GM06990 (cell line): ENCODE measurements around the gene SCLT1.

Experiments used
- DNase-seq: peaks from one replicate; pipeline ENCODE4 v3.0.0-alpha.2; 2011; ENCODE audit not compliant: insufficient read length; ENCODE audit errors: extremely low read depth
- H3K27me3 ChIP-seq: replicated peaks from 2 replicates; pipeline ENCODE4 v1.6.0; 2011; ENCODE audit warnings: low read length; ENCODE audit not compliant: control insufficient read depth, insufficient read depth
- H3K36me3 ChIP-seq: 2 replicates; pipeline ENCODE4 v1.5.1; 2011; ENCODE audit warnings: low read length; ENCODE audit not compliant: control insufficient read depth, insufficient read depth
- H3K4me3 ChIP-seq: replicated peaks from 2 replicates; pipeline ENCODE4 v1.5.1; 2011; ENCODE audit warnings: low read depth, mild to moderate bottlenecking, control low read depth, low read length
- TF ChIP-seq, protein P1 (sequence below): IDR thresholded peaks from 2 replicates; pipeline ENCODE4 v1.5.1; 2011; ENCODE audit warnings: low read length, control low read depth, mild to moderate bottlenecking, inconsistent platforms; ENCODE audit not compliant: insufficient read depth, poor library complexity, severe bottlenecking

SCLT1 gene

DNA sequence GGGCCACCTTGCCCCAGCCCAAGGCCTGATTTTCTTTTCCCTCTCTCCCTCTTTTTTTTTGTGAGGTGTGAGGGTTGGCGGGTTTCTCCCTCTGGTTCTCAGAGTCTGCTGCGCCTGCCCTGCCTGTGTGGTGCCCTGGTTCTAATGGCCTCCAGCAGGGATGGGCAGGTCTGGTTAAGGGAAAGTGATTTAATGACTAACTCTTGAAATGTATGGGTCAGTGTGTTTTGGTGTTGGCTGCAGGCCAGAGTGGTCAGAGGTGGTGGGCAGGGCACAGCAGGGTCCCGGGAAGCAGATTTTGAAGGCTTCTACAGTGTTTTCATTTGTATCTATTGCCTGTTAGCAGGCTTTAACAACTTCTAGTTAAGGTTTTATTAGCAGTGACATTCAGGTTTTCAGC is 244.9 kb downstream of the SCLT1 start:
- Histone ChIP-seq H3K4me3 (no peak overlapping the region), H3K36me3 (peaks cover 35% of the 10 kb centered on the region), H3K27me3 (no peaks in the 10 kb centered on the region)
- DNase-seq: no peak
- TF ChIP-seq, protein P1, sequence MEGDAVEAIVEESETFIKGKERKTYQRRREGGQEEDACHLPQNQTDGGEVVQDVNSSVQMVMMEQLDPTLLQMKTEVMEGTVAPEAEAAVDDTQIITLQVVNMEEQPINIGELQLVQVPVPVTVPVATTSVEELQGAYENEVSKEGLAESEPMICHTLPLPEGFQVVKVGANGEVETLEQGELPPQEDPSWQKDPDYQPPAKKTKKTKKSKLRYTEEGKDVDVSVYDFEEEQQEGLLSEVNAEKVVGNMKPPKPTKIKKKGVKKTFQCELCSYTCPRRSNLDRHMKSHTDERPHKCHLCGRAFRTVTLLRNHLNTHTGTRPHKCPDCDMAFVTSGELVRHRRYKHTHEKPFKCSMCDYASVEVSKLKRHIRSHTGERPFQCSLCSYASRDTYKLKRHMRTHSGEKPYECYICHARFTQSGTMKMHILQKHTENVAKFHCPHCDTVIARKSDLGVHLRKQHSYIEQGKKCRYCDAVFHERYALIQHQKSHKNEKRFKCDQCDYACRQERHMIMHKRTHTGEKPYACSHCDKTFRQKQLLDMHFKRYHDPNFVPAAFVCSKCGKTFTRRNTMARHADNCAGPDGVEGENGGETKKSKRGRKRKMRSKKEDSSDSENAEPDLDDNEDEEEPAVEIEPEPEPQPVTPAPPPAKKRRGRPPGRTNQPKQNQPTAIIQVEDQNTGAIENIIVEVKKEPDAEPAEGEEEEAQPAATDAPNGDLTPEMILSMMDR: no peak

- Histone ChIP-seq H3K4me3 (no peak overlapping the region), H3K27me3 (no peaks in the 10 kb centered on the region), H3K36me3 (peaks cover 35% of the 10 kb centered on the region)
- no peak for DNase-seq
- TF ChIP-seq, protein P1: no peak
Measured at GRCh38 chr4:128847082-128847724, 246.1 kb downstream of the SCLT1 start.

DNA sequence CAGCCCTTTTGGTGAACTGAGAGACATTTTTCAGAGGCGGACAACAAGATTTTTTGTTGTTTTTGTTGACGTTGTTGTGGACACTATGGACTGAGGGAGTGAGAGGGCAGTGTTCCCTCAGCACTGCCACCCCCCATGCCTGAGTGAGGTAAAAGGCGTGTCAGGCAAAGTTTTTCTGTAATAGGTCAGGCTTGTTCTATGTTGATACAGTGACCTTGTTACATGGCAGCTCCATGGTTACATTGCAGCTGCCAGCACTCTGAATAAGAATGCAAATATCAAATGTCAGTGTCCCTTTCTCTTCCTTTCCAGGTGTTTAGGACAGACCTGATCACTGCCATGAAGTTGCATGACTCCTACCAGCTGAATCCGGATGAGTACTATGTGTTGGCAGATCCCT is 247.3 kb downstream of the SCLT1 start:
- TF ChIP-seq, protein P1: no peak
- Histone ChIP-seq H3K4me3 (no peak overlapping the region), H3K36me3 (peaks cover 32% of the 10 kb centered on the region), H3K27me3 (no peaks in the 10 kb centered on the region)
- no peak for DNase-seq

DNA sequence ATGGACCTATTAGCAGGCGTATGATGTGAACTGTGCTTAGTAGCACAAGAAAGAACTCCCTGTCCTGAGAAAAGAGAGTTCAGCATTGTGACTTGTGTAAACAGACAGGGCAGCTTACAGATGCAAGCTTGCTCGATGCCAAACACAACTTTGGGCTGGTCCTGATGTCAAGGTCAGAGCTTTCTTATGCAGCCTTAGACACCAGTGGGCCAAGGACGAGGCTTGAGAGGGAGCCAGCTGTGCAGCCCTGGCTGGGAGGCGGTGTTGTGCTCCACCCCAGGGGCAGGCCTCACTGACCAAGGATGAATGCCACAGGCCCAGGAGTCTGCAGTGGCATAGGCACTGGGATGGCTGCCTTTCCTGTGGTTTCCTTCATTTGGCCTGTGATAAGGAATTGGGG is 248.4 kb downstream of the SCLT1 start:
- TF ChIP-seq, protein P1: no peak
- Histone ChIP-seq H3K4me3 (no peak overlapping the region), H3K36me3 (peaks cover 32% of the 10 kb centered on the region), H3K27me3 (no peaks in the 10 kb centered on the region)
- no peak for DNase-seq

GRCh38 chr4:128841402-128841801 is 251.9 kb downstream of the SCLT1 start:
- H3K36me3 ChIP-seq: peaks cover 17% of the 10 kb centered on the region
- TF ChIP-seq, protein P1: no peak
- H3K4me3 ChIP-seq: no peak overlapping the region

DNA sequence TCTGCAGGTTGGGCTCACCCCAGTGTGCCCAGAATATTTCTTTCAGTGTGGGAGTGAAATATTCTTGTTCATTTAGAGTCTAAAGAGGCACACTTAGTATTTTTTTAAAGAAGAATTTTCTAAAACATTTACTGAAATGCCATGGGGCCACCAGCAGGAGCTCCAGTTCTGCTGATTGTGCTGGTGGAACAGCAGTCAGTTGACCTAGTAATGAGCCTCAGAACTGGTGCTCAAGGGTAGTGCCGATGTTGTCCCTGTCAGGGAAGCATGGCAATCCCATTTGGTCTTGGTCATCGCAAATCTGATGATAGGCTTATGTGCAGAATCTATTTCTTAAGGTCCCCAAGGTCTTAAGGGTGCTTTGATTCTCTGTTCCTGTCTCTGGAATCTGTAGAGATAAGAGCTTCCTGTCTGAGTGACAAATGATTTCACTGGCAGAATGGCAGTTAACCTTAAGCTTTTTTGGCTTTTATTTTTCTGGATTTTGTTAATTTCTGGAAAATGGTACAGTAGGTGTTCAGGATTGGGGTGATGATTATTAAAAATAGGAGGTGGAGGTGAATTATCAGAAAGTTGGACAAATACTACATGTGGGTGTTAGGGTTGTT is 252.5 kb downstream of the SCLT1 start:
- DNase-seq: no peak
- Histone ChIP-seq H3K27me3 (no peaks in the 10 kb centered on the region), H3K36me3 (peaks cover 16% of the 10 kb centered on the region), H3K4me3 (no peak overlapping the region)
- TF ChIP-seq, protein P1: no peak

More at GRCh38 chr4:128841402-128841801, 251.9 kb downstream of the SCLT1 start:
- no peak for DNase-seq
- H3K27me3 ChIP-seq: no peaks in the 10 kb centered on the region
